ENCODE data around the gene GABBR2. TPM values are rescaled to one million over a fixed set of nuclear protein-coding genes. Genes with fewer than 3 reads are reported as not detected.

The GABBR2 gene
- total and polyA plus RNA-seq, 12 donors: 0.17 to 9.0 (median 3.7) TPM

DNA sequence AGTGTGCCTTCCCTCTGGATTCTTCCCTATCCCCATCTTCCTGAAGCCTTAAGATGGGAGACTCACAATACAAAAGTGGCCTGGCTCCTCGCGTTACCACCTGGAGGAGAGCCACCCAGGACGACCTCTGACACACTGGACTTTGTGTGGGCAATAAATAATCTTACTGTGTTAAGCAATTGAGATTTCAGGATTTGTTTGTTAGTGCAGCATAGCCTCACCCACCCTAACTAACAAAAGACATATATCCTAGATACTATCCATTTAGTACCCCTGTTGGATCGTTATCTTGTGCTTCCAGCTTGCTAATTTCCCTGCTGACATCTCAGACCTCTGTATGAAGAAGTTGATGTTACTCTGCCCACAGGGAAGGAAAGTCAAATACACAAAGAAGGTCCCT lies 7.9 kb downstream of the GABBR2 start:
- no peaks in the 10 kb centered on the region for H3K27me3 ChIP-seq
- H3K9me3 ChIP-seq (replicated peaks in 1 of 3): no peaks in the 10 kb centered on the region
- H3K27ac ChIP-seq: no peak overlapping the region
- no peak overlapping the region for H3K4me3 ChIP-seq
- TF ChIP-seq, protein P1, sequence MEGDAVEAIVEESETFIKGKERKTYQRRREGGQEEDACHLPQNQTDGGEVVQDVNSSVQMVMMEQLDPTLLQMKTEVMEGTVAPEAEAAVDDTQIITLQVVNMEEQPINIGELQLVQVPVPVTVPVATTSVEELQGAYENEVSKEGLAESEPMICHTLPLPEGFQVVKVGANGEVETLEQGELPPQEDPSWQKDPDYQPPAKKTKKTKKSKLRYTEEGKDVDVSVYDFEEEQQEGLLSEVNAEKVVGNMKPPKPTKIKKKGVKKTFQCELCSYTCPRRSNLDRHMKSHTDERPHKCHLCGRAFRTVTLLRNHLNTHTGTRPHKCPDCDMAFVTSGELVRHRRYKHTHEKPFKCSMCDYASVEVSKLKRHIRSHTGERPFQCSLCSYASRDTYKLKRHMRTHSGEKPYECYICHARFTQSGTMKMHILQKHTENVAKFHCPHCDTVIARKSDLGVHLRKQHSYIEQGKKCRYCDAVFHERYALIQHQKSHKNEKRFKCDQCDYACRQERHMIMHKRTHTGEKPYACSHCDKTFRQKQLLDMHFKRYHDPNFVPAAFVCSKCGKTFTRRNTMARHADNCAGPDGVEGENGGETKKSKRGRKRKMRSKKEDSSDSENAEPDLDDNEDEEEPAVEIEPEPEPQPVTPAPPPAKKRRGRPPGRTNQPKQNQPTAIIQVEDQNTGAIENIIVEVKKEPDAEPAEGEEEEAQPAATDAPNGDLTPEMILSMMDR (IDR thresholded peaks at IDR 0.05): no peak
- TF ChIP-seq POLR2A (IDR thresholded peaks at IDR 0.05): no peak
- no peaks in the 10 kb centered on the region for H3K4me1 ChIP-seq (replicated peaks in 1 of 2)
- DNase-seq: no peak
- intact Hi-C loops (cut with DNase I): no loop called here
- WGBS, 4 donors: 54 to 61% (median 56%) methylated on average over 4 of the region's 4 CpGs
- H3K36me3 ChIP-seq (replicated peaks in 1 of 2): no peaks in the 10 kb centered on the region

DNA sequence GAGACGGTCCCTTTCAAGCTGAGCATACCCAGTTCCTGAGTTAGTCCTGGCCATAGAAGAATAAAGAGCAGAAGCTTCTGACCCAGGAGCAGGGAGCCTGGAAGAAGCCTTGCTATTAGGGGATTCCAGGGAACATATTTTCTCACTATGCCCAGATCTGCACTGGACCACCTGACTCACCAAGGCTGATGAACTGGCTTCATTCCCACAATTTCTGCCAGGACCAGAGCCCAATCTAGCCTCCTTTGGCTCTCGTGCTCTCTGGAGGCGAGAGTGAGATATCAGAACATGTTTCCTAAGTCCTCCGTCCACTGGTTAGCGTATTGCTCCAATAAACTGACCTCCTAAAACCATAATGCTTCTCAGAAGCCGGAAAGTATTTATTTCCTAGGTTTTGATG lies 9.9 kb downstream of the GABBR2 start:
- no peak for DNase-seq
- WGBS, 4 donors: 63 to 84% (median 74%) methylated on average over 5 to 6 of the region's 6 CpGs
- no peaks in the 10 kb centered on the region for H3K9me3 ChIP-seq (replicated peaks in 1 of 3)
- H3K27me3 ChIP-seq: no peaks in the 10 kb centered on the region
- H3K27ac ChIP-seq: no peak overlapping the region
- no peak overlapping the region for H3K4me3 ChIP-seq
- no peaks in the 10 kb centered on the region for H3K4me1 ChIP-seq (replicated peaks in 1 of 2)
- intact Hi-C loops (cut with DNase I): no loop called here
- no peaks in the 10 kb centered on the region for H3K36me3 ChIP-seq (replicated peaks in 1 of 2)
- TF ChIP-seq, protein P1 (IDR thresholded peaks at IDR 0.05): no peak
- no peak for TF ChIP-seq POLR2A (IDR thresholded peaks at IDR 0.05)

DNA sequence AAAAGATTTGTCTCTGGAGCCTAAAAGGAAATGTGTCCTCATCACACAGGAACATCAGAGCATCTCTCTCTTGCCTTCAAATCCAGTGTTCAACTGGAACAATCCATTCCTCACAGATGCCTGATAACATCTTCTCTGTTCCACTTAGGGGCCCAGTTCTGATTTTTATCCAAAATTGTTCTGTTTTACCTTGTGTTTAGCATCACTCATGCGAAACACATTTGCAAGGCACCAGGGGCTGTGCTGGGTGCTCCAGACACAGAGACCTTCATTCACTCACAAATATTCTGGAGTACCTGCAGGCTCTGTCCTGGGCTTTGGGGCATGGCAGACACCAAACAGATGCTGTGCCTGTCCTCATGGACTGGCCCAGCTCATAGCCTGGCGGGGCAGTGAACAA lies 13.8 kb downstream of the GABBR2 start:
- WGBS, 4 donors: 68 to 91% (median 80%) methylated on average over 1 to 2 of the region's 2 CpGs

DNA sequence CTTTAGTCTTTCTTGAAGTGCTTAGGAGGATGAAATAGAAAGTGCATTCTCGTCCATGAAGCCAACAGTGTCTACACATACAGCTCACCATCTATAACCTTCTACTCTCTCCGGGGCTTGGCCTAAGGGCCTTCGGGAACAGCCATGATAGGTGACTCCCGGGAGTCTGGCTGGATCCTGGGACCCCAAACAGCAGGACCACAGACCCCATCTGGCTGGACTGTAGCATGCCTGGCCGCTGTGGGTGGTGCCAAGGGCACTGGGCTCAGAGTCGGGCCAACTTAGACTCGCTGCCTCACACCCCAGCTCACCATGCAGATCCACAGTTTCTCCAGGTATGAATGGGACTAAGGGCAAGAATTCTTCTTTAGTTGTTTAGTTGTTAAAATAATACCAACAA lies 16.3 kb downstream of the GABBR2 start:
- no peaks in the 10 kb centered on the region for H3K9me3 ChIP-seq (replicated peaks in 1 of 3)
- 87 to 94% (median 91%) methylated on average over 4 to 7 of the region's 7 CpGs for WGBS, 4 donors
- TF ChIP-seq, protein P1 (IDR thresholded peaks at IDR 0.05): no peak
- TF ChIP-seq POLR2A (IDR thresholded peaks at IDR 0.05): no peak
- no peak for DNase-seq
- H3K27ac ChIP-seq: no peak overlapping the region
- no peaks in the 10 kb centered on the region for H3K4me1 ChIP-seq (replicated peaks in 1 of 2)
- intact Hi-C loops (cut with DNase I): no loop called here
- no peaks in the 10 kb centered on the region for H3K27me3 ChIP-seq
- H3K4me3 ChIP-seq: no peak overlapping the region
- no peaks in the 10 kb centered on the region for H3K36me3 ChIP-seq (replicated peaks in 1 of 2)

More for the DNA sequence above, 13.8 kb downstream of the GABBR2 start:
- no peaks in the 10 kb centered on the region for H3K9me3 ChIP-seq (replicated peaks in 1 of 3)
- intact Hi-C loops (cut with DNase I): no loop called here
- no peak overlapping the region for H3K27ac ChIP-seq
- no peaks in the 10 kb centered on the region for H3K36me3 ChIP-seq (replicated peaks in 1 of 2)
- TF ChIP-seq, protein P1 (IDR thresholded peaks at IDR 0.05): no peak
- TF ChIP-seq POLR2A (IDR thresholded peaks at IDR 0.05): no peak
- H3K27me3 ChIP-seq: no peaks in the 10 kb centered on the region
- H3K4me1 ChIP-seq (replicated peaks in 1 of 2): no peaks in the 10 kb centered on the region
- H3K4me3 ChIP-seq: no peak overlapping the region
- no peak for DNase-seq

All from adrenal gland (tissue), 12 donors.